ENCODE results near the gene PMS1.

- TF ChIP-seq POLR2AphosphoS5 (IDR thresholded peaks at IDR 0.05) = no peak
- no peak for TF ChIP-seq POLR2A (IDR thresholded peaks at IDR 0.05)
- no peak for TF ChIP-seq EP300 (IDR thresholded peaks at IDR 0.05)
These were observed 40.6 kb downstream of the PMS1 start for GRCh38 chr2:189824694-189825396.

Measured in suprapubic skin (tissue), 4 donors.